Kidney epithelial cell (primary cell): ENCODE data around the gene MT1H. TPM values are rescaled to one million over a fixed set of nuclear protein-coding genes. Genes with fewer than 3 reads are reported as not detected.

Source experiments
- DNase-seq: peaks from one replicate; pipeline ENCODE4 v3.0.0-alpha.2; 2010; ENCODE audit warnings: low read depth
- H3K27me3 ChIP-seq: 2 replicates; pipeline ENCODE4 v1.6.0; 2011; ENCODE audit warnings: low read length; ENCODE audit not compliant: control insufficient read depth, insufficient read depth
- H3K36me3 ChIP-seq: 2 replicates; pipeline ENCODE4 v1.5.1; 2011; ENCODE audit warnings: low read length; ENCODE audit not compliant: control insufficient read depth, insufficient read depth
- H3K4me3 ChIP-seq: 2 replicates; pipeline ENCODE4 v1.5.1; 2011; ENCODE audit warnings: low read depth, mild to moderate bottlenecking, control low read depth, low read length
- total RNA-seq: library from RNA; depleted of rRNA; stranded (reverse); fragments of >200 nt; gene quantifications from 2 replicates; pipeline ENCODE4 v1.2.3, GENCODE V29; 2015
- TF ChIP-seq, protein P1 (sequence below): IDR thresholded peaks from 2 replicates; pipeline ENCODE4 v1.5.1; 2011; ENCODE audit warnings: mild to moderate bottlenecking, moderate library complexity, low read length, control low read depth, inconsistent platforms; ENCODE audit not compliant: insufficient read depth, poor library complexity, severe bottlenecking

Gene MT1H
- total RNA-seq, 1 donor from 2014 or later: not detected

DNA sequence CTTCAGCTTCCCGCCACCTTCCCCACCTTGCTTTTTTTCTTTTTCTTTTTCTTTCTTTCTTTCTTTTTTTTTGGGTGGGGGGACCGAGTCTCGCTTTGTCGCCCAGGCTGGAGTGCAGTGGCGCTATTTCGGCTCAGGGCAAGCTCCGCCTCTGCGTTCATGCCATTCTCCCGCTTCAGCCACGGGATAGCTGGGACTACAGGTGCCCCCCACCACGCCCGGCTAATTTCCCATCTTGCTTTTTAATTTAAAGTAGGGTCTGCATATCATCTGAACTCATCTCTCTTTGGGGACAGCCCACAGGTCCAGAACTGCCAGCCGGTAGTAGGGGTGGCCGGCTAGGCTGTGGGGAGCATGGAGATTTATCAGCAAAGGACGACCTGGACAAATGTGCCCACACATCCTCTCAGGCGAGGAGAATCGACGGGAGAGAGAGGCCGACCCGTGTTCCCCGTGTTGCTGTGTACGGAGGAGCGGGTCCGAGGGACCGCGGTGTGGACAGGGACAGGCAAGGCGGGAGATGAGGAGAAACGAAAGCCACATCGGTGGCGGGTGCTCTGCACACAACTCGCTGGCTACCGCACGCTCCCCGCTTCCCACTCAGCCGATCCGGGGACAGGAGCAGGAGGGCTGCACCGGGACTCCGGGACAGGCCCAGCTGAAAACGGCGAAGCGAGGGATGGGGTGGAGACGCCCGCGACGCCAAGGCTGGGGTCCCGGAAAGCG is 34.7 kb upstream of the MT1H start:
- Histone ChIP-seq H3K27me3 (peaks cover 51% of the 10 kb centered on the region), H3K4me3 (no peak overlapping the region), H3K36me3 (no peaks in the 10 kb centered on the region)
- DNase-seq: no peak
- TF ChIP-seq, protein P1, sequence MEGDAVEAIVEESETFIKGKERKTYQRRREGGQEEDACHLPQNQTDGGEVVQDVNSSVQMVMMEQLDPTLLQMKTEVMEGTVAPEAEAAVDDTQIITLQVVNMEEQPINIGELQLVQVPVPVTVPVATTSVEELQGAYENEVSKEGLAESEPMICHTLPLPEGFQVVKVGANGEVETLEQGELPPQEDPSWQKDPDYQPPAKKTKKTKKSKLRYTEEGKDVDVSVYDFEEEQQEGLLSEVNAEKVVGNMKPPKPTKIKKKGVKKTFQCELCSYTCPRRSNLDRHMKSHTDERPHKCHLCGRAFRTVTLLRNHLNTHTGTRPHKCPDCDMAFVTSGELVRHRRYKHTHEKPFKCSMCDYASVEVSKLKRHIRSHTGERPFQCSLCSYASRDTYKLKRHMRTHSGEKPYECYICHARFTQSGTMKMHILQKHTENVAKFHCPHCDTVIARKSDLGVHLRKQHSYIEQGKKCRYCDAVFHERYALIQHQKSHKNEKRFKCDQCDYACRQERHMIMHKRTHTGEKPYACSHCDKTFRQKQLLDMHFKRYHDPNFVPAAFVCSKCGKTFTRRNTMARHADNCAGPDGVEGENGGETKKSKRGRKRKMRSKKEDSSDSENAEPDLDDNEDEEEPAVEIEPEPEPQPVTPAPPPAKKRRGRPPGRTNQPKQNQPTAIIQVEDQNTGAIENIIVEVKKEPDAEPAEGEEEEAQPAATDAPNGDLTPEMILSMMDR: no peak

DNA sequence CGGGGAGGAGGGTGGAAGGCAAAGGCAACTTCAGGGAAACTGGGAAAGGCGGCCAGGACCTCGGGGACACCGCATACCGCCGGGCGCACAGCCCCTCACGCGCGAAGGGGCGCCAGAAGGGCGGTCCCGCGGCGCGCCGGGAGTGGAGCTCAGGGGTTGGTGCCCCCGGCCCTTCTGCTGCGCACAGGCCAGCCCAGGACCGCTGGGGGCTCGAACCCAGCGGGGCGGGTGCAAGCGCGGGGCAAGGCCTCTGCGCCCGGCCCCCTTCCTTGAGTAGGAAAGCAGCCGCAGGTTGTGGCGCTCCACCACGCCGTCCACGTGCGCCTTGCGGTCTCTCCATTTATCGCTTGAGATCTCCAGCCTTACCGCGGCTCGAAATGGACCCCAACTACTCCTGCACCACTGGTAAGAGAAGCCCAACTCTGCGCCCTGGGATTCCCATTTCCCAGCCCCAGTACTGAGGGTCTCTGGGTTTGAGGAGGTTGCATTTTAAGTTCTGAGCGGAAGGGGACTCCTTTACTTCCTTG is 34.1 kb upstream of the MT1H start:
- Histone ChIP-seq H3K4me3 (no peak overlapping the region), H3K36me3 (no peaks in the 10 kb centered on the region), H3K27me3 (peaks cover 51% of the 10 kb centered on the region)
- TF ChIP-seq, protein P1: no peak
- DNase-seq: no peak

DNA sequence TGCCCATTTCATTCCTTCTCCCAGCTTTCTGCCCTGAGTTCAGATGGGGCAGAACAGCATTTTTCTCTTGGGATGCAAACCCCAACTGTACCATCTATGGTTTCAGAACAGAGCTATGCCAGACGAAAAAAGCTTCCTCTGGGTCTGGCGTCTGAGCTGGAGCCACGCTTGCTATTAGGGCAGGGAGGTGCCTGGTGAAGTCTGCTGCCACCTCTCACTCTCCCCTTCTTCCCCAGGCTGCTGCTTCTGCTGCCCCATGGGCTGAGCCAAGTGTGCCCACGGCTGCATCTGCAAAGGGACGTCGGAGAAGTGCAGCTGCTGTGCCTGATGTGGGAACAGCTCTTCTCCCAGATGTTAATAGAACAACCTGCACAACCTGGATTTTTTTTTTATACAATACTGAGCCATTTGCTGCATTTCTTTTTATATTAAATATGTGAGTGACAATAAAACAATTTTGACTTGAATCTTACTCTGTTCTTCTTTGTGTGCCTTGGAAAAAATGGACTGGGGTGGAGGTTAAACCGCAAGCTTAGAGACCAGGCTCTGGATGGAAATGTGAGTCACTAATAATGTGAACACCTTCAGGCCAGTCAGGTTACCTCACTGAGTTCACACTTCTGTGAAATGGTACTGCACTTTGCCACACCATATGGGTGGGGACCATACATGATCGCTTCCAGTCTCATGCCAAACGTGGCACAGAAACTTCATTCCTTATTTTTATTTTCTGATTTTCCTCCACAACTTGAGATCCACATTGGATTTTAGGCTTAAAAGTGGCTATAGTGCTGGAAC is 32.8 kb upstream of the MT1H start:
- TF ChIP-seq, protein P1: no peak
- H3K36me3 ChIP-seq: no peaks in the 10 kb centered on the region
- peaks cover 51% of the 10 kb centered on the region for H3K27me3 ChIP-seq
- H3K4me3 ChIP-seq: no peak overlapping the region
- DNase-seq: no peak

DNA sequence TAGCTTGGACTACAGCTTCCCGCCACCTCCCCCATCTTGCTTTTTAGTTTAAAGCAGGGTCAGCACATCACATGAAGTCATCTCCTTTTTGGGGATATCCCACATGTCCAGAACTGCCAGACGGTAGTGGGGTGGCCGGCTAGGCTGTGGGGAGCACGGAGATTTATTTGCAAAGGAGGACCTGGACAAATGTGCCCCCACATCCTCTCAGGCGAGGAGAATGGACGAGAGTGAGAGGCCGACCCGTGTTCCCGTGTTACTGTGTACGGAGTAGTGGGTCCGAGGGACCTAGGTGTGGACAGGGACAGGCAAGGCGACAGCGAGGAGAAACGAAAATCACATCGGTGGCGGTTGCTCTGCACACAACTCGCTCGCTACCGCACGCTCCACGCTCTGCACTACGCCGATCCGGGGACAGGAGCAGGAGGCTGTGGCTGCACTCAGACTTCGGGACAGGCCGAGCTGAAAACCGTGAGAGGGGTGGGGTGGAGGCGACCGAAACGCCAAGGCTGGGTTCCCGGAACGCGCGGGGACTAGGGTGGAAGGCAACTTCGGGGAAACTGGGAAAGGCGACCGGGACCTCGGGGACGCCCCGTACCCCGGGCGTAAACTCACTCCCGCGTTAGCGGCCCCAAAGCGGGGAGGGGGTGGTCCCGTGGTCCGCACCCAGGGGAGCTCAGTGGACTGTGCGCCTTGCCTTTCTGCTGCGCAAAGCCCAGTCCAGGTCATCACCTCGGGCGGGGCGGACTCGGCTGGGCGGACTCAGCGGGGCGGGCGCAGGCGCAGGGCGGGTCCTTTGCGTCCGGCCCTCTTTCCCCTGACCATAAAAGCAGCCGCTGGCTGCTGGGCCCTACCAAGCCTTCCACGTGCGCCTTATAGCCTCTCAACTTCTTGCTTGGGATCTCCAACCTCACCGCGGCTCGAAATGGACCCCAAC is 31.5 kb upstream of the MT1H start, which contains the start of gene MT1A:
Gene MT1A, plus strand, starts transcription at position 853 of the 937 bp plus-strand sequence. Its CDS starts 73 bp downstream, at position 926.
- Histone ChIP-seq H3K36me3 (no peaks in the 10 kb centered on the region), H3K4me3 (peak within 1 kb of the TSS; percentile 41), H3K27me3 (peaks cover 40% of the 10 kb centered on the region)
- TF ChIP-seq, protein P1: no peak
- no peak for DNase-seq

DNA sequence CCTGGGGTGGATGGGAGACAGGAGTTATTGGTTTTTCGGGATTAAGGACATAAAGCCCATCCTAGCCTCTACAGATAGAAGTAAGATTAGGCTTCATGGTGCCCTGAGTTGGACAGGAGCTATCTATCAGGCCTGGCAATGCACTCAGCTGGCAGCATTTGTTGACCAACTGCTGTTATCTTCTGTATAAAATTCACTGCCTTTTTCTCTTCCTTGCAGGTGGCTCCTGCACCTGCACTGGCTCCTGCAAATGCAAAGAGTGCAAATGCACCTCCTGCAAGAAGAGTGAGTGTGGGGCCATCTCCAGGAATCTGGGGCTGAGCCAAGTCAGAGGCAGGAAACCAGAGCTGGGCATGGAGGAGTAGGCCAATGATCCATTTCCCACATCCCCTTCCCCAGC is 30.6 kb upstream of the MT1H start:
- Histone ChIP-seq H3K4me3 (no peak overlapping the region), H3K36me3 (no peaks in the 10 kb centered on the region), H3K27me3 (peaks cover 36% of the 10 kb centered on the region)
- TF ChIP-seq, protein P1: no peak
- DNase-seq: no peak
